Measurements from ENCODE around the gene XRN2. TPM values are rescaled to one million over a fixed set of nuclear protein-coding genes. Genes with fewer than 3 reads are reported as not detected.

Gene XRN2
- polyA plus RNA-seq, 1 donor from 2014 or later: 142 TPM

- H3K79me2 ChIP-seq (replicated peaks; ENCODE audit: insufficient read depth, low read length): no peaks in the 10 kb centered on the region
- no peak for TF ChIP-seq RAD21 (conservative IDR thresholded peaks at IDR 0.05)
- no peak for TF ChIP-seq EP300 (conservative IDR thresholded peaks at IDR 0.05; ENCODE audit: poor library complexity, severe bottlenecking)
- no peak for TF ChIP-seq TAF1 (IDR thresholded peaks at IDR 0.05; ENCODE audit: low read depth)
- TF ChIP-seq, protein P1, sequence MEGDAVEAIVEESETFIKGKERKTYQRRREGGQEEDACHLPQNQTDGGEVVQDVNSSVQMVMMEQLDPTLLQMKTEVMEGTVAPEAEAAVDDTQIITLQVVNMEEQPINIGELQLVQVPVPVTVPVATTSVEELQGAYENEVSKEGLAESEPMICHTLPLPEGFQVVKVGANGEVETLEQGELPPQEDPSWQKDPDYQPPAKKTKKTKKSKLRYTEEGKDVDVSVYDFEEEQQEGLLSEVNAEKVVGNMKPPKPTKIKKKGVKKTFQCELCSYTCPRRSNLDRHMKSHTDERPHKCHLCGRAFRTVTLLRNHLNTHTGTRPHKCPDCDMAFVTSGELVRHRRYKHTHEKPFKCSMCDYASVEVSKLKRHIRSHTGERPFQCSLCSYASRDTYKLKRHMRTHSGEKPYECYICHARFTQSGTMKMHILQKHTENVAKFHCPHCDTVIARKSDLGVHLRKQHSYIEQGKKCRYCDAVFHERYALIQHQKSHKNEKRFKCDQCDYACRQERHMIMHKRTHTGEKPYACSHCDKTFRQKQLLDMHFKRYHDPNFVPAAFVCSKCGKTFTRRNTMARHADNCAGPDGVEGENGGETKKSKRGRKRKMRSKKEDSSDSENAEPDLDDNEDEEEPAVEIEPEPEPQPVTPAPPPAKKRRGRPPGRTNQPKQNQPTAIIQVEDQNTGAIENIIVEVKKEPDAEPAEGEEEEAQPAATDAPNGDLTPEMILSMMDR (IDR thresholded peaks at IDR 0.05; ENCODE audit: poor library complexity, severe bottlenecking): no peak
- TF ChIP-seq, protein P2, sequence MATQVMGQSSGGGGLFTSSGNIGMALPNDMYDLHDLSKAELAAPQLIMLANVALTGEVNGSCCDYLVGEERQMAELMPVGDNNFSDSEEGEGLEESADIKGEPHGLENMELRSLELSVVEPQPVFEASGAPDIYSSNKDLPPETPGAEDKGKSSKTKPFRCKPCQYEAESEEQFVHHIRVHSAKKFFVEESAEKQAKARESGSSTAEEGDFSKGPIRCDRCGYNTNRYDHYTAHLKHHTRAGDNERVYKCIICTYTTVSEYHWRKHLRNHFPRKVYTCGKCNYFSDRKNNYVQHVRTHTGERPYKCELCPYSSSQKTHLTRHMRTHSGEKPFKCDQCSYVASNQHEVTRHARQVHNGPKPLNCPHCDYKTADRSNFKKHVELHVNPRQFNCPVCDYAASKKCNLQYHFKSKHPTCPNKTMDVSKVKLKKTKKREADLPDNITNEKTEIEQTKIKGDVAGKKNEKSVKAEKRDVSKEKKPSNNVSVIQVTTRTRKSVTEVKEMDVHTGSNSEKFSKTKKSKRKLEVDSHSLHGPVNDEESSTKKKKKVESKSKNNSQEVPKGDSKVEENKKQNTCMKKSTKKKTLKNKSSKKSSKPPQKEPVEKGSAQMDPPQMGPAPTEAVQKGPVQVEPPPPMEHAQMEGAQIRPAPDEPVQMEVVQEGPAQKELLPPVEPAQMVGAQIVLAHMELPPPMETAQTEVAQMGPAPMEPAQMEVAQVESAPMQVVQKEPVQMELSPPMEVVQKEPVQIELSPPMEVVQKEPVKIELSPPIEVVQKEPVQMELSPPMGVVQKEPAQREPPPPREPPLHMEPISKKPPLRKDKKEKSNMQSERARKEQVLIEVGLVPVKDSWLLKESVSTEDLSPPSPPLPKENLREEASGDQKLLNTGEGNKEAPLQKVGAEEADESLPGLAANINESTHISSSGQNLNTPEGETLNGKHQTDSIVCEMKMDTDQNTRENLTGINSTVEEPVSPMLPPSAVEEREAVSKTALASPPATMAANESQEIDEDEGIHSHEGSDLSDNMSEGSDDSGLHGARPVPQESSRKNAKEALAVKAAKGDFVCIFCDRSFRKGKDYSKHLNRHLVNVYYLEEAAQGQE (IDR thresholded peaks at IDR 0.05; ENCODE audit: borderline replicate concordance): no peak
- no peak for TF ChIP-seq POLR2AphosphoS5 (IDR thresholded peaks at IDR 0.05)
- TF ChIP-seq MXI1 (conservative IDR thresholded peaks at IDR 0.05; ENCODE audit: poor library complexity, severe bottlenecking): no peak
- TF ChIP-seq EZH2 (IDR thresholded peaks at IDR 0.05; ENCODE audit: borderline replicate concordance, insufficient read depth, low read length, poor library complexity, severe bottlenecking): no peak
- TF ChIP-seq SMC3 (conservative IDR thresholded peaks at IDR 0.05; ENCODE audit: poor library complexity): no peak
- no peaks in the 10 kb centered on the region for H3K9me3 ChIP-seq (ENCODE audit: low read length)
- H3K27me3 ChIP-seq (ENCODE audit: insufficient read depth, low read depth, low read length): no peaks in the 10 kb centered on the region
- no peaks in the 10 kb centered on the region for H3K36me3 ChIP-seq (ENCODE audit: insufficient read depth, low read length)
- H4K20me1 ChIP-seq (ENCODE audit: insufficient read depth): no peaks in the 10 kb centered on the region
- no peak overlapping the region for H3K9ac ChIP-seq (ENCODE audit: low read length)
- H2AFZ ChIP-seq (ENCODE audit: low read depth, low read length): no peak overlapping the region
- H3F3A ChIP-seq (ENCODE audit: insufficient read depth, low read length, poor library complexity, severe bottlenecking): no peaks in the 10 kb centered on the region
- no peaks in the 10 kb centered on the region for H3K9me2 ChIP-seq (ENCODE audit: insufficient read depth, low read length)
- H3K4me3 ChIP-seq (ENCODE audit: low read length): no peak overlapping the region
- no peak overlapping the region for H3K4me2 ChIP-seq (ENCODE audit: low read length)
- no peak overlapping the region for H3K27ac ChIP-seq (ENCODE audit: low read length)
Measured at GRCh38 chr20:21291026-21291425, 12.1 kb upstream of the XRN2 start.

GRCh38 chr20:21294755-21295154, 8.4 kb upstream of the XRN2 start:
- Histone ChIP-seq H4K20me1 (ENCODE audit: insufficient read depth) (no peaks in the 10 kb centered on the region), H3K9ac (ENCODE audit: low read length) (no peak overlapping the region), H3K27ac (ENCODE audit: low read length) (no peak overlapping the region), H3K79me2 (replicated peaks; ENCODE audit: insufficient read depth, low read length) (no peaks in the 10 kb centered on the region), H3K4me3 (ENCODE audit: low read length) (no peak overlapping the region), H3K36me3 (ENCODE audit: insufficient read depth, low read length) (no peaks in the 10 kb centered on the region), H2AFZ (ENCODE audit: low read depth, low read length) (no peak overlapping the region), H3K4me2 (ENCODE audit: low read length) (no peak overlapping the region), H3K27me3 (ENCODE audit: insufficient read depth, low read depth, low read length) (peaks cover 4% of the 10 kb centered on the region), H3K9me2 (ENCODE audit: insufficient read depth, low read length) (no peaks in the 10 kb centered on the region), H3F3A (ENCODE audit: insufficient read depth, low read length, poor library complexity, severe bottlenecking) (no peaks in the 10 kb centered on the region), H3K9me3 (ENCODE audit: low read length) (no peaks in the 10 kb centered on the region)
- no peak for TF ChIP-seq POLR2AphosphoS5 (IDR thresholded peaks at IDR 0.05)
- TF ChIP-seq EP300 (conservative IDR thresholded peaks at IDR 0.05; ENCODE audit: poor library complexity, severe bottlenecking): no peak
- TF ChIP-seq TAF1 (IDR thresholded peaks at IDR 0.05; ENCODE audit: low read depth): no peak
- no peak for TF ChIP-seq RAD21 (conservative IDR thresholded peaks at IDR 0.05)
- TF ChIP-seq MXI1 (conservative IDR thresholded peaks at IDR 0.05; ENCODE audit: poor library complexity, severe bottlenecking): no peak
- no peak for TF ChIP-seq SMC3 (conservative IDR thresholded peaks at IDR 0.05; ENCODE audit: poor library complexity)
- TF ChIP-seq, protein P2 (IDR thresholded peaks at IDR 0.05; ENCODE audit: borderline replicate concordance): no peak
- TF ChIP-seq EZH2 (IDR thresholded peaks at IDR 0.05; ENCODE audit: borderline replicate concordance, insufficient read depth, low read length, poor library complexity, severe bottlenecking): no peak
- TF ChIP-seq, protein P1 (IDR thresholded peaks at IDR 0.05; ENCODE audit: poor library complexity, severe bottlenecking): no peak

Measured in neural cell (in vitro differentiated cells).